Measurements from ENCODE around the gene ADA.
"Not testable (repeated sequence)": the region's sequence is repeated elsewhere in the genome, so short reads cannot be mapped to it uniquely, and the experiment has no call there.

Gene ADA

DNA sequence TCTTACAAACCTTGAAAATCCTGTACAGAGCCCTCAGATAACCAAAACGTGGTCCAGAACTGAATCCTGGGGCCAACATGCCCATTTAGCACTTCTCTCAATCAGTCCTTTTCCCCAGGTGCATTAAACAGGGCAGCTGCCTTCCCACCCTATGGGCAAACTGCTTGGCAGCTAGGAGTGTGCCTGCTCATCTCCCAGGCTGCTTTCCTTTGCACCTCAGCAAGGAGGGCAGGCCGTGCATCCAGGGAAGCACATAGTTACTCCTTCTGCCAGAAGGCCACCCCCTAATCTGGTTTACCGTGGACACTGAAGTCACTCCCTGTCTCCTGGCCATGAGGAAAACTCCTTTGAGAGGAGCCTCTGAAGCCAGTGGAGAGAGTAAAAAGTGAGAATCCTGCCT, 59.1 kb downstream of the ADA start:
- TF ChIP-seq RARB (CRISPR knock-in tag; IDR thresholded peaks at IDR 0.05) (no peak), ZFP30 (CRISPR knock-in tag; IDR thresholded peaks at IDR 0.05) (no peak), SNAI2 (CRISPR knock-in tag; IDR thresholded peaks at IDR 0.05) (no peak), CSDC2 (CRISPR knock-in tag; IDR thresholded peaks at IDR 0.05) (no peak), PPARA (CRISPR knock-in tag; IDR thresholded peaks at IDR 0.05; ENCODE audit: borderline replicate concordance) (no peak)
- ATAC-seq: no peak

- ATAC-seq: no peak
These were observed 60.3 kb downstream of the ADA start for GRCh38 chr20:44590980-44591778.

DNA sequence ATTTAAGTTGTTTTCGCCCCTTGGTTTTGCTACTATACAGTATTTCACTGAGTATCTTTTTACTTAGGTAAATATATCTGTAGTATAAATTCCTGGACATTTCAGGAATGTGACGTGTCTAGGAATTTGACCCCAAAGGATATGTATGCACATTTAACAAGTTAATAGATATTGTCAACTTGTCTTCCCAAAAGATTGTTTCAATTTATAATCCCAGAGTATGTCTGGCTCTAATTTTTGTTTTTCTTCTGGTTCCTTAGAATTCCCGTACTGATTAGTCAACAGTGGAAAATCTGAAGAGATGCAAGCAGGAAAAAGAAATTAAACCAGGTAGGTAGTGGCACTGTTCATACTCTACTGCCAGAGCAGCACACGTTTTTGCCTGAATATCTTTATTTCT, 62.0 kb downstream of the ADA start:
- peak; percentile 41; the same call in 2 of the 3 replicates for ATAC-seq
- TF ChIP-seq ARNTL (CRISPR knock-in tag; IDR thresholded peaks at IDR 0.05; ENCODE audit: borderline replicate concordance, low read depth) (no peak), ISL1 (CRISPR knock-in tag; IDR thresholded peaks at IDR 0.05) (0 out of 2 replicates have a peak, but pooled peaks have one; percentile 23)

More at GRCh38 chr20:44590980-44591778, 60.3 kb downstream of the ADA start:
- TF ChIP-seq ESRRG (CRISPR knock-in tag; IDR thresholded peaks at IDR 0.05) (no peak), BACH2 (CRISPR knock-in tag; IDR thresholded peaks at IDR 0.05; ENCODE audit: borderline replicate concordance) (no peak), ISL1 (CRISPR knock-in tag; IDR thresholded peaks at IDR 0.05) (no peak), ZNF8 (CRISPR knock-in tag; IDR thresholded peaks at IDR 0.05) (no peak), OSR1 (CRISPR knock-in tag; IDR thresholded peaks at IDR 0.05) (no peak), SNAI2 (CRISPR knock-in tag; IDR thresholded peaks at IDR 0.05) (no peak), CSDC2 (CRISPR knock-in tag; IDR thresholded peaks at IDR 0.05) (no peak), ZNF70 (CRISPR knock-in tag; IDR thresholded peaks at IDR 0.05) (no peak), ZC3H10 (CRISPR knock-in tag; IDR thresholded peaks at IDR 0.05) (no peak), TOX (CRISPR knock-in tag; IDR thresholded peaks at IDR 0.05; ENCODE audit: borderline replicate concordance) (no peak)
- TF ChIP-seq, protein P1, sequence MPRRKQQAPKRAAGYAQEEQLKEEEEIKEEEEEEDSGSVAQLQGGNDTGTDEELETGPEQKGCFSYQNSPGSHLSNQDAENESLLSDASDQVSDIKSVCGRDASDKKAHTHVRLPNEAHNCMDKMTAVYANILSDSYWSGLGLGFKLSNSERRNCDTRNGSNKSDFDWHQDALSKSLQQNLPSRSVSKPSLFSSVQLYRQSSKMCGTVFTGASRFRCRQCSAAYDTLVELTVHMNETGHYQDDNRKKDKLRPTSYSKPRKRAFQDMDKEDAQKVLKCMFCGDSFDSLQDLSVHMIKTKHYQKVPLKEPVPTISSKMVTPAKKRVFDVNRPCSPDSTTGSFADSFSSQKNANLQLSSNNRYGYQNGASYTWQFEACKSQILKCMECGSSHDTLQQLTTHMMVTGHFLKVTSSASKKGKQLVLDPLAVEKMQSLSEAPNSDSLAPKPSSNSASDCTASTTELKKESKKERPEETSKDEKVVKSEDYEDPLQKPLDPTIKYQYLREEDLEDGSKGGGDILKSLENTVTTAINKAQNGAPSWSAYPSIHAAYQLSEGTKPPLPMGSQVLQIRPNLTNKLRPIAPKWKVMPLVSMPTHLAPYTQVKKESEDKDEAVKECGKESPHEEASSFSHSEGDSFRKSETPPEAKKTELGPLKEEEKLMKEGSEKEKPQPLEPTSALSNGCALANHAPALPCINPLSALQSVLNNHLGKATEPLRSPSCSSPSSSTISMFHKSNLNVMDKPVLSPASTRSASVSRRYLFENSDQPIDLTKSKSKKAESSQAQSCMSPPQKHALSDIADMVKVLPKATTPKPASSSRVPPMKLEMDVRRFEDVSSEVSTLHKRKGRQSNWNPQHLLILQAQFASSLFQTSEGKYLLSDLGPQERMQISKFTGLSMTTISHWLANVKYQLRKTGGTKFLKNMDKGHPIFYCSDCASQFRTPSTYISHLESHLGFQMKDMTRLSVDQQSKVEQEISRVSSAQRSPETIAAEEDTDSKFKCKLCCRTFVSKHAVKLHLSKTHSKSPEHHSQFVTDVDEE (CRISPR knock-in tag; IDR thresholded peaks at IDR 0.05): no peak

DNA sequence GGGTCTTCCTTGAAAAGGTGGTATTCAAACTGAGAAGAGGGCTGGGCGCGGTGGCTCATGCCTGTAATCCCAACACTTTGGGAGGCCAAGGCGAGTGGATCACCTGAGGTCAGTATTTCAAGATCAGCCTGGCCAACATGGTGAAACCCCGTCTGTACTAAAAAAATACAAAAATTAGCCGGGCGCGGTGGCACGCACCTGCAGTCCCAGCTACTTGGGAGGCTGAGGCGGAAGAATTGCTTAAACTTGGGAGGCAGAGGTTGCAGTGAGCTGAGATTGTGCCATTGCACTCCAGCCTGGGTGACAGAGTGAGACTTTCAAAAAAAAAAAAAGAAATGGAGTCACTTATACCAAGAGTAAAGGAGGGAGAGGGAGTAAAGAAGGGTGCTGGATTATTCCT, 63.2 kb downstream of the ADA start:
- not testable (repeated sequence) for ATAC-seq

DNA sequence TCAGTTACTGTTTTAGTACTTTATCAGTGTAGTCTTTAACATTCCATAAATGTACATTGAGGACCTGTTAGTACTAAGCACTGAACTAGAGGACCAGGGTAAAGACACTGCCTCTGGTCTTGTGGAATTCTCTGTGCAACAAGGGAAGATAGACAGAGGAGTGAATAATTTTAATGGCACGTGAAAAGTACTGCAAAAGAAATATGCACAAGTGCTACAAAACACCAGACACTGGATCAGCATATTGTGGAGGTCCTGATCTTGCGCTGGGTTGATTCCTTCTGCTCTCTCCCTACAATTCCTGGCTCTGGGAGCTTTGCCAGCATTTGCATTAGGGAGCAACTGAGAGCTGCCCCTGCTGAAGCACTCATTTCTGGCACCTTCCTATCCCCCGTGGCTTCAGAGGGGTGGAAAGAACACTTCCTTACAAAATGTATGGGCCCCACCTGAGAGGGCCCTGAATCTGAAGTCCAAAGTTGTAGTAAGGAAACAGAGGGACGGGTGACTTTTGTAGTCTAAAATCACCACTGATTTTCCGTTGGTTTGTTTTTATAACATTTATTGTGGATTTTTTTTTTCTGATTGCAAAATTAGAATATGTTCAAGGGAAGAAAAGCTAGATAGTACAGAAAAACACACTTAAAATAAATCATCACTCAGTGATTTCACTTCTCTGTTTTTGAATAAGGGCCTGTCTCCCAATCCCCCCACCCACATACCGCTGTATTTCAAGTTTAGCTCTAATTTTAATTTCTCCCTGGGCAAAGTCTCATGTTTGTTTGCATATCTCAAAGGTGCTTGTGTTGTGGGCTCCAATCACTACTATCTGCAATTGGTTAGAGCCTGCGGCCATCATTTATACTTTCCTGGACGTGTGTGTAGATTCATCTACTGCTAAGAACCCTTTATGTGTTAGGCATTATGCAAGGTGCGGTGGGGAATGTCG, 64.2 kb downstream of the ADA start:
- ATAC-seq: peak; percentile 19; the same call in 2 of the 3 replicates
- no peak for TF ChIP-seq SNAI2 (CRISPR knock-in tag; IDR thresholded peaks at IDR 0.05)
- peak; percentile 39; the same call in 1 of the 2 replicates for TF ChIP-seq ISL1 (CRISPR knock-in tag; IDR thresholded peaks at IDR 0.05)

DNA sequence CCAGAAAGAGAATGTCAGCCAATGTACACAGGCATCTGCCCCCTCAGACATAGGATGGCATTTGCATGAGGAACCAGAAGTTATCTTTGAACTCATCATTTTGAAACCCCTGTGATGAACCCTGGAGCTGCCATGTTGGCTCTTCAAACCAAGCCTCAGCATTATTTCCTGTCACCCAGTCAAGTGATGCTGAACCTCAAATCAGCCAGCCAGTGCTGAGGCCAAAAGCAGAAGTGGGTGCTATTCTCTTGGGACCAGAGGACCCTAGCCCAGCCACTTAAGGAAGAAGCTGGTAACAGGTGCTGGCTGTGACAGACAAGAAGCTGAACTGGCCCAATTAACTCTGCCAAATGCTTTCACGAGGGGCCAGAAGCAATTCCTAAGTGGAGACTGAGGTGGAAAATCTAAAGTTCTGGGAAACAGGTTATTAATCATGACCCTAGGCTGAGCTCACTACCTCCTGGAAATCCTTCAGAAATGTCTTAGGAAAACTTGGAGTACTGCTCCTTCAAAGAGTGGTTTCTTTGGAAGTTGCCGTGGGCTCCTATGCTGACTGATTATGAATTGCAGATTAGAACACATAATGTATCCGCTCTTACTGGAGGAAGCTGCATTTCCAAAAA, 65.1 kb downstream of the ADA start:
- no peak for ATAC-seq
- TF ChIP-seq ZNF8 (CRISPR knock-in tag; IDR thresholded peaks at IDR 0.05): no peak
- TF ChIP-seq OSR1 (CRISPR knock-in tag; IDR thresholded peaks at IDR 0.05): no peak
- TF ChIP-seq ARNTL (CRISPR knock-in tag; IDR thresholded peaks at IDR 0.05; ENCODE audit: borderline replicate concordance, low read depth): no peak
- no peak for TF ChIP-seq TOX (CRISPR knock-in tag; IDR thresholded peaks at IDR 0.05; ENCODE audit: borderline replicate concordance)
- no peak for TF ChIP-seq TCF4 (CRISPR knock-in tag; IDR thresholded peaks at IDR 0.05; ENCODE audit: borderline replicate concordance)
- TF ChIP-seq, protein P2, sequence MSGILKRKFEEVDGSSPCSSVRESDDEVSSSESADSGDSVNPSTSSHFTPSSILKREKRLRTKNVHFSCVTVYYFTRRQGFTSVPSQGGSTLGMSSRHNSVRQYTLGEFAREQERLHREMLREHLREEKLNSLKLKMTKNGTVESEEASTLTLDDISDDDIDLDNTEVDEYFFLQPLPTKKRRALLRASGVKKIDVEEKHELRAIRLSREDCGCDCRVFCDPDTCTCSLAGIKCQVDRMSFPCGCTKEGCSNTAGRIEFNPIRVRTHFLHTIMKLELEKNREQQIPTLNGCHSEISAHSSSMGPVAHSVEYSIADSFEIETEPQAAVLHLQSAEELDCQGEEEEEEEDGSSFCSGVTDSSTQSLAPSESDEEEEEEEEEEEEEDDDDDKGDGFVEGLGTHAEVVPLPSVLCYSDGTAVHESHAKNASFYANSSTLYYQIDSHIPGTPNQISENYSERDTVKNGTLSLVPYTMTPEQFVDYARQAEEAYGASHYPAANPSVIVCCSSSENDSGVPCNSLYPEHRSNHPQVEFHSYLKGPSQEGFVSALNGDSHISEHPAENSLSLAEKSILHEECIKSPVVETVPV (CRISPR knock-in tag; IDR thresholded peaks at IDR 0.05): no peak
- TF ChIP-seq ZFP30 (CRISPR knock-in tag; IDR thresholded peaks at IDR 0.05): no peak

Measured in SK-N-SH treated with all-trans-retinoic acid at 6 μM for 48 hours (cell line).